CD4-positive, alpha-beta T cell treated with Interferon gamma for 1 hour (primary cell): ENCODE results near the gene FRMD4A.
"Not testable (repeated sequence)": the region's sequence is repeated elsewhere in the genome, so short reads cannot be mapped to it uniquely, and the experiment has no call there.

Experiments
- DNase-seq: peaks from one replicate; pipeline ENCODE4 v3.0.0-alpha.2; 2020

FRMD4A gene

GRCh38 chr10:14086596-14086995 is 244.1 kb downstream of the FRMD4A start:
- no peak for DNase-seq

- no peak for DNase-seq
These were observed 245.8 kb downstream of the FRMD4A start for GRCh38 chr10:14084875-14085274.

DNA sequence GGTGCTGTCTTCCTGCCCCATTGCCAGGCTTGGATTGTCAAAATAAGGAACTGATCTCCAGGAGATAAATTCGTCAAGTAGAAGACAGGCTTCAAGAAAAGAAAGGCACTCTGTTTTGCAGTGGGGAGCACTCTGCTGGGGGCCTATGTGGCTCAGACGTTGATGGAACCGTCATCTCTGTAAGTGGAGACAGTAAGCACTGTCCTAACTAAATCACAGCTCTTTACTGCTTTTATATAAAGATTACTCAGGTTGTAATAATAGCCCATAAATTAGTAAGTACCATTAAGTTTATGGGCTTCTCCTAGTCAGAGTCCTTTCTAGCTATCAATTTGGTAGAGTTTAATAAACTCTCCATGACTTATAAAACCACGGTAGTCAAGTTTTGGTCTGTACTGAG is 249.9 kb downstream of the FRMD4A start:
- no peak for DNase-seq

GRCh38 chr10:14077430-14077829 is 253.3 kb downstream of the FRMD4A start:
- no peak for DNase-seq

DNA sequence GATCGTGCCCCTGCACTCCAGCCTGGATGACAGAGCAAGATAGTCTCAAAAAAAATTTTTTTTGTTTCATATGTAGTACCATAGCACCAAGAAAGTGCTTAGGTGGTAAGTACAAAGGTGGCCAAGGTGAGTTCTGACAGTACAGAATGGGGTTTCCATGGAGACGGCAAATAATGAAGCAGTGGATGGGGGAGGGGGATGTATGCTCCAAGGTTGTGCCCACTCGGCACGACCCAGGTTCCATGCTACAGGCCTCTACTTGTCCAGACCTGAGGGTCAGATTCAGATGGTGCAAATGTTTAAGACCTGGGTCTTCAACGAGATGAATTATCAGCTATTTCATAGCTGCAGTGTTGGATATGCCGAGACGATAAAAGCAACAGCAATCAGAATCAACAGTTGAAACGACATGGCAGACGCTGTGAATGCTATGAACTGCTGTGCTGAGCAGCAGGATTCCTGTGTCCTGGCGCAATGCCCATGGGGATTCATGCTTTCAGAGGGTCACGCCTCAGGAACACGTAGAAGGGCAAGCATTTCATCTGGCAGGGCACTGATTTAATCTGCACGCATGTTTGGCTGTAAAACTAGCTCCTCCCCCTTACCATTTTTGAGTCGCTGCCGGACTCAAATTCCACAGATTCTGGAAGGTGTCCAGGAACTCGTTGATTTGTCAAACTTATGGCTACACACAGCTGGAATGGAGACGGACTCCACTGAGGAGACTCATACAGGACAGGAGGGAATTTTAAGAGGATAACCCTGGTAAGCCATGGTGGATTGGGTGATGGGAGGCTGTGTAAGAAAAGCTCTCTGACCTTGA is 256.5 kb downstream of the FRMD4A start:
- no peak for DNase-seq

DNA sequence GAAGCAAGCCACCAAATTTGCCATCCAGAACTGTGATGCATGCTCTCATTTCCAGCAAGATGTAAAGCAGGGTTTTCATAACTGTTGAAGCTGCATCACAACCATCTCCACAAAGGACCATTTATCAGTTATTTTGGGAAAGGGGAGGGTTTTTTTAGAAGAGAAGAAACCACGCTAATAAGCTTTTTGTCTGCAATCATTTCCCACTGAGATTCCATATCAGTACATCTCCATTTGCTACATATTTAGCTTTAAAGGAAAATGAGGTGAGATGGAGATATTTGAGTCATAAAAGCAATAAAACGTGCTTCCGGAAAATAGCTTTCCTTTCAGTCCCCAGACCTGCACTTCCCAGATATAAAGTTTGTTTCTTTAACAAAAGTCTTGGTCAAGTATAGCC is 258.2 kb downstream of the FRMD4A start:
- no peak for DNase-seq

DNA sequence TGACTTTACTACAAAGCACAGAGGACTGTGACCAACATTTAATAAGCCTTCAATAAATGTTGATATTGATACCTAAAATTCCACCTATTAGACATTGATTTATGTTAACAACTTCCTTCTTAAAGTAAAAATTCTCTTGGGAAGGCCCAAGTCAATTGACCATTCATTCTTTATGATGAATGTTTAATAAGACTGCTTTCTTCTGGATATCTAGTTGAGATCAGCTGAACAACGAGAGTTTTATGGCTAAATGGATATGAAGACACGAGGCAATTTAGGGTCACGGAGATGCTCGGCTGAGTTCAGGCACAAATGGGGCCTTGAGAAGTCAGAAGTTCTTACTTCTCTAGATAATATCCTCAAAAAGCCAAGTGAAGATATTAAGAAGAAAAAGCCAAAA is 258.8 kb downstream of the FRMD4A start:
- DNase-seq: no peak

GRCh38 chr10:14068601-14069250 is 262.0 kb downstream of the FRMD4A start:
- no peak for DNase-seq

DNA sequence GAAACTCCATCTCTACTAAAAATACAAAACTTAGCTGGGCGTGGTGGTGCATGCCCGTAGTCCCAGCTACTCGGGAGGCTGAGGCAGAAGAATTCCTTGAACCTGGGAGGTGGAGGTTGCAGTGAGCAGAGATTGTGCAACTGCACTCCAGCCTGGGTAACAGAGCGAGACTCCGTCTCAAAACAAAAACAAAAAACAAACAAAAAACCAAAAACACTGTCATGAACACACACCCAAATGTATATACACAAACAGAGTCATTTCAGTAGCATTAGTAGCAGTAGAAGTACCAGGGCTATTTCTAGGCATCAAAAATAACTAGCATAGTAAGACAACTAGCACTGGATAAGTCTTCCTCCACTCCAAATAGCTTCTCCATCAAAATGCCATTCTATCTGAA is 263.1 kb downstream of the FRMD4A start:
- DNase-seq: not testable (repeated sequence)

DNA sequence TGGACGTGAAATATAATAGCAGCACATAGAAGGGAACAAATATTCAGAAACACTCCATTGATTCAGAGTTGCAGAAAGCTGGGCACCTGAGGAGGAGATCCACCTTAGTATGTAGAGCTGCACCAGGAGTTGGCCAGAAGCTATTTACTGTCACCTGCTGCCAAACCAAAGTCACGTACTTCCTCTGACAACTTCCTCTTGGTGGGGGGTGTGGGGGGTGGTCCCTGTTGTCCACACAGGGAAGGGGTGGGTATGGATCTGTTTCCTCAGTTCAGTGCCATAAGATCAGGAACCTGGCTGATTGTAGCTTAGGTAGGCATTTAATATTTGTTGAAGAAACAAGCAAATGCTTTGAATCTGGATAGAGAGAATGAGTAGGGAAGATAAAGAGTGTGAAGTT is 264.6 kb downstream of the FRMD4A start:
- no peak for DNase-seq

GRCh38 chr10:14063531-14064285 is 267.0 kb downstream of the FRMD4A start:
- DNase-seq: no peak

- DNase-seq: no peak
These were observed 268.0 kb downstream of the FRMD4A start for GRCh38 chr10:14062528-14063260.

DNA sequence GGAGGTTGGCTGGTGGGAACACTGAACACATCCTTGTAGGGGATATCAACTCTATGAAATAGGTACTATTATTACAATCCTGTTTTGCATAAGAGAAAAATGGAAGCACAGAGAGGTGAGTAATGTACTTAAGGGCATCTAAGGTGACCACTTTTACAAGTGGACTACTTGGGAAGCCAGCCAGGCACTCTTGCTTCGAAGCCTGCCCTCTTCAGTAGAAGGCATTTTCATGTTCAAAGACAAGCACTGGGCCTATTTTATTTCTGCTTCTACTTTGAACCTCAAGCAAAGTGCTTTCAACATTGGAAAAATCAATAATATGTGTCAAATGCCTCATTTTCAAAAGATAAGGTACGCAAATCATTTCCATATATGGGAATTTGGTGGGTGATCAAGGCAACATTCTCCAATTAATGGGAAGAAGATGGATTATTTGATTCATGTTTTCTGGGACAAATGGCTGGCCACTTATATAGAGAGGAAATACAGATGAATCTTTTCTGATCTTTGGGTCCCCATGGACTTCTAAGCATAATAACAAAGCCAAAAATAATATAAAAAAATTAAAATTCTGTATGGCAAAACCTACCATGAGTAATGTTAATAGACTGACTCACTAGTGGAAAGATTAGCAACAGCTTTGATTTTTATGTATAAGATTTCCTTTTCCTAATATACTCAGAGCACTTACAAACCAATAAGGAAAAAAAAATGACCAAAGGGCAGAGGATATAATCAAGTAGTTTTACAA is 270.2 kb downstream of the FRMD4A start:
- no peak for DNase-seq

GRCh38 chr10:14056610-14057332 is 274.0 kb downstream of the FRMD4A start:
- no peak for DNase-seq

DNA sequence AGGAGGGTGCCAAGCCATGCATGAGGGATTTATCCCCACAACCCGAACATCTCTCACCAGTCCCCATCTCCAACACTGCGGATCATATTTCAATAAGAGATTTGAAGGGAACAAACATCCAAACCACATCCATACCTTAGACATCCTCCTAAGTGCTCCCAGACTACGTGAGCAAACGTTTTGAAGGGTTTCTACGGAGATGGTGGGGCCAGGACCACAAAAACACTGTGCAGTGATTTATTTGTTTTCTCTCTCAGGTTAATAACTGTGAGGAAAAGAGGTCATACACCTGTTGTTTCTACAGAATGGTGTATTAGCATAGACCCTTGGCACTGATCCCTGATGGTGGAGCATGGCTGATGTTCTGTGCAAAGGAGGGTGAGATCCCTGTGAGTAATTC is 277.8 kb downstream of the FRMD4A start:
- no peak for DNase-seq

DNA sequence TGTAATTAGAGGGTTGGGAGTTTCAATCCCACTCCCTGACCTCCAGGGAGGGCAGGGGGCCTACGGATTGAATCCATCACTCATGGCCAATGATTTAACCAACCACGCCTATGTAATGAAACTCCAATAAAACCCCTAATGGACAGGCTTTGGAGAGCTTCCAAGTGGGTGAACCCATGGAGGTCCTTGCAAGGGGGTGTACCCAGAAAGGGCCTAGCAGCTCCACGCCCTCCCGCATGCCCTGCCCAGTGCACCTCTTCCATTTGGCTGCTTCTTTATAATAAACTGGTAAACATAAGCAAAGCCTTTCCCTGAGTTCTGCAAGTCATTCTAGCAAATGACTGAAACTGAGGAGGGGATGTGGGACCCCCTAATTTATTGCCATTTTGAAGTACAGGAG is 280.1 kb downstream of the FRMD4A start:
- DNase-seq: no peak

DNA sequence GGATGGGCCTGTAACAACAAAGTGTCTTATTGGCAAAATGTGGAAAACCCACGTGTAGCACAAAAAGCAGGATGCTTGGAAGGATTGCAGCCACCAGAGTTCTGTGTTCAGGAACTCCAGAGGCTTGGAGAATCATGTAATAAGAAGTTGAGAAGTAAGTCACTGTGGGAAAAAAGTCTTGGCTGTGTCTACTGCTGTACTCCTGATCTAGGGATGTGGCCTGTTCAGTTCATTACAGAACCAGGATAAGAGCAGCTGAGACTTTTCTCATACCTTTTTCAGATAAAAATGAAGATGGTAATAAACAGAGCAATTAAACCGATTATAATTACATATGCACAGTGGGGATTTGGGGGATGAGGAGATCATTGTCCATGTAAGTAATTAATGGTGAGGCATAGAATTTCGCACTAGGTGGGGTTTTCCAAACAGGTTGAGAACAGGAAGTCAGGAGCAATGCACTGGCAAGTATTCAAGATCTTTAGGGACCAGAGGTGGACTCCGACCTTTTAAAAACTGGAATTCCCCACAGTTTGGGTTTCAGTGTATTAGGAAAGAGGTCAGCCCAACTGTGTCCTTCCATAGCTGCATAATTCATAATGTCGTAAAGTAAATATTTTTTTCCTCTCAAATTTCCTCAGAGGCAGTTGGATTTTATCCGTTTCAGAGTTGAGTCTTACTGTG is 281.7 kb downstream of the FRMD4A start:
- DNase-seq: no peak

GRCh38 chr10:14047431-14047830 is 283.3 kb downstream of the FRMD4A start:
- no peak for DNase-seq

DNA sequence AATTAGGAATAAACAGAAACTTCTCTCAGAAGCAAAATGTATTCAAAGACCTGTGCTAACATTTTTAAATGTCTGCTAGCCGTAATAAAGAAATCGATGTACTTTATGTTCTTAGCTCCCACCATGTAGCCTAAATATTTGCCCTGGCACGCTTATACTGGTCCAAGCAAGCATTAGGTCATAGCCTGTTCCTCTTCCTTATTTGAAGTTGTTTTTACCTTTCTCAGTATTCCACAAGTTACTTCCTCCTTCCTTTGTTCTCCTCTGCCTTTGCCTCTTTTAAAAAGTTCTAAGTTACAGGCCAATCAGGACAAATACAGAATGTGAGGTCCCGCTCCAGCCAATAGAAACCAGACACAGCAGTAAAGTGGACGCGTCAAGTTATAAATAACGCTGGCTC is 288.7 kb downstream of the FRMD4A start:
- not testable (repeated sequence) for DNase-seq

- no peak for DNase-seq
These were observed 289.7 kb downstream of the FRMD4A start for GRCh38 chr10:14040787-14041631.
